Activated CD4-positive, alpha-beta T cell treated with anti-CD3 and anti-CD28 coated beads for 1 hour (primary cell): Measurements from ENCODE around the gene MCOLN1.
"Not testable (repeated sequence)": the region's sequence is repeated elsewhere in the genome, so short reads cannot be mapped to it uniquely, and the experiment has no call there.

ENCODE experiments used
- DNase-seq: peaks from one replicate; pipeline ENCODE4 v3.0.0-alpha.2; 2020

Gene MCOLN1

DNA sequence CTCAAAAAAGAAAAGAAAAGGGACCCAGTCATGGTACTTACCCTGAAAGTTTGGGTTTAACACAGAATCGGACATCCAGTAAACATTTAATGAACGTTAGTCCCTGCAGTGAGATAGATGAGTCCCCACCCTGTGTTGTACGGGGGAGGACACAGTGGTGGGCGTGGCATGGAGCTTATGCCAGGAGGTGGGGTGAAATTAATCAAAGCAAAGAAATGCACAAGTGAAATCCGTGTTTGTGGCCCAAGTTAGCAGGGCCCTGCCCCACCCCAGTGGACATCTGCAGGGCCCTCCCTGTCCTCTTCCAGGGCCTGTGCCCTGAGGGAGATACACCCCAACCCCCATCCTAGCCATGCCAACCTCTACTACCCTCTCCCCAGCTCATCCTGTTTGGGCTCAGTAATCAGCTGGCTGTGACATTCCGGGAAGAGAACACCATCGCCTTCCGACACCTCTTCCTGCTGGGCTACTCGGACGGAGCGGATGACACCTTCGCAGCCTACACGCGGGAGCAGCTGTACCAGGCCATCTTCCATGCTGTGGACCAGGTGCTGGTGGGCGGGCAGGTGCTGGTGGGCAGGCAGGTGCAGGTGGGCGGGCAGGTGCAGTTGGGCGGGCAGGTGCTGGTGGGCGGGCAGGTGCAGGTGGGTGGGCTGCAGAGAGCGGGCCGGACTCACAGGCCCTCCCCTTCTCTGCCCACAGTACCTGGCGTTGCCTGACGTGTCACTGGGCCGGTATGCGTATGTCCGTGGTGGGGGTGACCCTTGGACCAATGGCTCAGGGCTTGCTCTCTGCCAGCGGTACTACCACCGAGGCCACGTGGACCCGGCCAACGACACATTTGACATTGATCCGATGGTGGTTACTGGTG lies 3.9 kb downstream of the MCOLN1 start:
- DNase-seq = no peak

DNA sequence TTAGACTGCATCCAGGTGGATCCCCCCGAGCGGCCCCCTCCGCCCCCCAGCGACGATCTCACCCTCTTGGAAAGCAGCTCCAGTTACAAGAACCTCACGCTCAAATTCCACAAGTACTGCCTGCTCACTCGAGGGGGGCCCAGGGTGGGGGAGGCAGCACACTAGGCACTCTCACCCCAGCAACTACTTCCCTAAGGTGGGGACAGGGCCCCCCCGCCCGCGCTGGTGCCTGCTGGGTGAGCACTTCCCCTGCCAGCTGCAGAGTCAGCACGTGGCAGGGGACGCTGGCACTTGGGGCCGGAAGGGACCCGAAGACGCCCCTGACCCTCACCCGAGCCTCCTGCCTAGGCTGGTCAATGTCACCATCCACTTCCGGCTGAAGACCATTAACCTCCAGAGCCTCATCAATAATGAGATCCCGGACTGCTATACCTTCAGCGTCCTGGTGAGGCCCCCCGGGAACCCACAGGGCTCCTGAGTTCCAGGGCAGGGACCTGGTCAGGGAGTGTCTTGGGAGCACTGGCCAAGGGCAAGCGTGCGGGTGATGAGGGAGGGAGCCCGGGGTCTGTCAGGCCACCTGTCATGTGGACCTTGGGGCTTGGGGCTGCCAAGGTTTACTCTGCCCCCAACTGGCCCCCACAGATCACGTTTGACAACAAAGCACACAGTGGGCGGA lies 5.2 kb downstream of the MCOLN1 start:
- DNase-seq = no peak

DNA sequence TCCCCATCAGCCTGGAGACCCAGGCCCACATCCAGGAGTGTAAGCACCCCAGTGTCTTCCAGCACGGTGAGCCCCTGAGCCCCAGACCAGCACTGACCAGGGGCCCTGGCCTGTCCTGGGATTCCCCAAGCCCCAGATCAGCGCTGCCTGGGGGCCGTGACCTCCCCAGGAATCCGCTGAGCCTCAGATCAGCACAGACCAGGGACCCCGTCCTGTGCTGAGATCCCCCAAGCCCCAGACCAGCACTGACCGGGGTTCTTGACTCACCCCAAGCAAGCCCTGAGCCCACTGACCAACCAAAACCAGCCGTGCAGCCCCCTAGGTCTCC lies 5.7 kb downstream of the MCOLN1 start:
- DNase-seq = no peak

DNA sequence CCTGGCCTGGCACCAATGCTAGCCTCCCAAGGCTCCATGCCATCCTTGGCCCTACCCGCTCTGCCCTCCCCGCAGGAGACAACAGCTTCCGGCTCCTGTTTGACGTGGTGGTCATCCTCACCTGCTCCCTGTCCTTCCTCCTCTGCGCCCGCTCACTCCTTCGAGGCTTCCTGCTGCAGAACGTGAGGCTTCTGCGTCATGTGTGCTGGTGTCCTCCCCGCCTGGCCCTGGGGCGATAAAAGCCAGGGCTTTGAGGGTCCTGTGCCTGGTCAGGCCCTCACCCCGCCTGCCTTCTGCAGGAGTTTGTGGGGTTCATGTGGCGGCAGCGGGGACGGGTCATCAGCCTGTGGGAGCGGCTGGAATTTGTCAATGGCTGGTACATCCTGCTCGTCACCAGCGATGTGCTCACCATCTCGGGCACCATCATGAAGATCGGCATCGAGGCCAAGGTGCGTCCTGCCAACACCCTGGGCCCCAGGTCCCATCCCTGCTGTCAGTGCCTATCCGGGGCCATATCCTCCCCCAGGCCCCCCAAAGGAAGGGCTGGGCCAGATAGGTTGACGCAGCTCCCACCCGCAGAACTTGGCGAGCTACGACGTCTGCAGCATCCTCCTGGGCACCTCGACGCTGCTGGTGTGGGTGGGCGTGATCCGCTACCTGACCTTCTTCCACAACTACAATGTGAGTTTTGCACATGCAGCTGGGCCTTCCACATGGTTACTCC lies 6.3 kb downstream of the MCOLN1 start:
- no peak for DNase-seq

DNA sequence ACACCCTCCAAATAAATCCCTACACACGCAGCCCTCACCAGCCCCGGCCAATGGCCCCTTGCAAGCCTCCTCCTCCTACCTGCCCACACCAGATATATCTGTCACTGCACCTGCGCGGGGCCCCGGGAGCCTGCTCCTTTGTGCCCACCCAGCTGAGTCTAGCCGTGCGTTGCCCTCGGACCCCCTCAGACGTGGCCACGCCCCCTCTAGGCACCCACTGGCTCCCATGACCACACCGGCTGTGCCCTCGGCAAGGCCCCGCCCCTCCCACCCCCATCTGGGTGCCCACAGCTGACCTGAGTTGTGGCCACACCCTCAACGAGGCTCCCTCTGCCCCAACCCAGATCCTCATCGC lies 6.8 kb downstream of the MCOLN1 start:
- no peak for DNase-seq

DNA sequence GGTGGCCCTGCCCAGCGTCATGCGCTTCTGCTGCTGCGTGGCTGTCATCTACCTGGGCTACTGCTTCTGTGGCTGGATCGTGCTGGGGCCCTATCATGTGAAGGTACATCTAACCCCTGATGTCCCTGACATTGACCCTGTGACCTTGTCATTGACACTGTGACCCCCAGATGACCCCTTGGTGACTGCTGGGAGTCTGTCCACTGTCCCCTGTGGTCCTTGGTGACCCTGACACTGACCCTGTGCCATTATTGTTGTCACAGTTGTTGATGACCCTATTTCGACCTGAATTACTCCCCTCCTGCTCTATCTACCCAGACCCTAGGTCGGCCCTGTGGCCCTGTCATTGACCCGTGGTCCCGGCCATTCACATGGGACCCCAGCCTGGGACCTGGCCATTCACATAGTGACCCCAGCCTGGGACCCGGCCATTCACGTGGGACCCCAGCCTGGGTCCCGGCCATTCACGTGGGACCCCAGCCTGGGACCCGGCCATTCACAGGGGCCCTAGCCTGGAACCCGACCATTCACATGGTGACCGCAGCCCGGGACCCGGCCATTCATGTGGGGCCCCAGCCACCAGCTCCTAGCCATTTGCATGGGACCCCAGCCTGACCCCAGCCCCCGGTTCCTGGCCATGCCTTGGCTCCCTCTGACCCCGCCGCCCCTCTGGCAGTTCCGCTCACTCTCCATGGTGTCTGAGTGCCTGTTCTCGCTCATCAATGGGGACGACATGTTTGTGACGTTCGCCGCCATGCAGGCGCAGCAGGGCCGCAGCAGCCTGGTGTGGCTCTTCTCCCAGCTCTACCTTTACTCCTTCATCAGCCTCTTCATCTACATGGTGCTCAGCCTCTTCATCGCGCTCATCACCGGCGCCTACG lies 7.4 kb downstream of the MCOLN1 start:
- no peak for DNase-seq

DNA sequence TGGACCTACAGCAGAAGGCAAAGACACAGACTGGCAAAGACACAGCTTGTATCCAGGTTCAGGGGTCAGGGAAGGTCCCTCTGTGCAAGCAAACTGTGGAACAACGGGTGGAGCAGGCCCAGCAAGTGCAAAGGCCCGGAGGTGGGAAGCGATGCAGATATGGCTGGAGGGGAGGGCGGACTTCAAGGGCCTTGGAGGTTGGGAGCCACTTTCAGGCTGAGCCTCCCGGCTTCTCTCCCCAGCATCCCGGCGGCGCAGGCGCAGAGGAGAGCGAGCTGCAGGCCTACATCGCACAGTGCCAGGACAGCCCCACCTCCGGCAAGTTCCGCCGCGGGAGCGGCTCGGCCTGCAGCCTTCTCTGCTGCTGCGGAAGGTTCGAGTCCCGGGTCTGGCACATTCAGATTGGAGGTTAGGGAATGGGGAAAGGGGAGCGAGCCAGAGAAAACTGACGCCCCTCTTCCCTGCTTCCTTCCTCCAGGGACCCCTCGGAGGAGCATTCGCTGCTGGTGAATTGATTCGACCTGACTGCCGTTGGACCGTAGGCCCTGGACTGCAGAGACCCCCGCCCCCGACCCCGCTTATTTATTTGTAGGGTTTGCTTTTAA lies 11.0 kb downstream of the MCOLN1 start:
- no peak for DNase-seq

DNA sequence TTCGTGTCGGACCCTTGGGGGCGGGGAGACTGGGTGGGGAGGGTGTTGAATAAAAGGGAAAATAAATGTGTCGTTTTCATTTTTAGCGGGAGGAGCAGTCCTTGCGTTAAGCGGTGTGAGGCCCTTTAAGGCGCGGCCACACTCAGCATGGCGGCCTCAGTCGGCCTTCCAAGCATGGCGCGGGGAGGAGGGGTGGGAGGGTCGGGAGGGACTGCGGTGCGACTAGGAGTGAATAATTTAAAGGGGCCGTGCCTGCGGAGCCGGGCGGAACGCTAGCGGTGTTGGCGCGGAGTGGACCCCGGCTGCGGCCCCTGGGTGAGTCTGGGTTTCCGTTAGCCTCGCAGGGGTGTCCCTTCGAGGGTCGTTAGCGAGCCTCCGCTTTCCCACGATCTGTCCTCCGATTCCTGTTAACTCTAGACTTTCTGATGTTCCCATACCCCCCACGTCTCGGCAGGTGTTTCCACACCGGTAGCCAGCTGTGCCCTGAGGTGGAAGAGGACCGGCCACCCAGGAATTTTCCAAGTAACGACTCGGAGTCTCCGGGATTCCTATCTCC lies 11.6 kb downstream of the MCOLN1 start:
- peak; percentile 74 for DNase-seq

DNA sequence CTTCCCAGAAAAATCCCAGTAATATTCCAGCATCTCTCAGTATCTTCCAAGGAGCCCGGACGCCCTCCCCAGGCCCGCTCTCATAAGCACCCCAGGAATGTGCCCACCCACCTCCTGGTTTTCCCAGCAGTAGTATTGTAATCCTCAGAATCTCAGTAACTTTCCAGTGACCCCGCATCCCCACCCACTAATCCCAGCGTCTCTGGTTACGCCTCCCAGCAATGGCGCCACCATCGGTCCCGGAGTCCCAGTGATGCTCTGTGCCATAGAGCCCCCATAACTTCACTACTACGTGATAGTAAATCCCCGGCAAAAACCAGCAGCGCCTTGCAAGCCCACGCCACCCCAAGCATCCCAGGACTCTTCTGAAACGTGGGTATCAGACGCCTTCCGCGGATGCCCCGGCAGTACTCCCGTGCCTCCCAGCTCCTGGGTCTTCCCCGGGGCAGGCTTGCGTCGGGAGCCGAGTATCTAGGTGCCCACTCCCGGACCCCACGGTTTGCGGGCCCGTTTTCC lies 12.2 kb downstream of the MCOLN1 start:
- no peak for DNase-seq

DNA sequence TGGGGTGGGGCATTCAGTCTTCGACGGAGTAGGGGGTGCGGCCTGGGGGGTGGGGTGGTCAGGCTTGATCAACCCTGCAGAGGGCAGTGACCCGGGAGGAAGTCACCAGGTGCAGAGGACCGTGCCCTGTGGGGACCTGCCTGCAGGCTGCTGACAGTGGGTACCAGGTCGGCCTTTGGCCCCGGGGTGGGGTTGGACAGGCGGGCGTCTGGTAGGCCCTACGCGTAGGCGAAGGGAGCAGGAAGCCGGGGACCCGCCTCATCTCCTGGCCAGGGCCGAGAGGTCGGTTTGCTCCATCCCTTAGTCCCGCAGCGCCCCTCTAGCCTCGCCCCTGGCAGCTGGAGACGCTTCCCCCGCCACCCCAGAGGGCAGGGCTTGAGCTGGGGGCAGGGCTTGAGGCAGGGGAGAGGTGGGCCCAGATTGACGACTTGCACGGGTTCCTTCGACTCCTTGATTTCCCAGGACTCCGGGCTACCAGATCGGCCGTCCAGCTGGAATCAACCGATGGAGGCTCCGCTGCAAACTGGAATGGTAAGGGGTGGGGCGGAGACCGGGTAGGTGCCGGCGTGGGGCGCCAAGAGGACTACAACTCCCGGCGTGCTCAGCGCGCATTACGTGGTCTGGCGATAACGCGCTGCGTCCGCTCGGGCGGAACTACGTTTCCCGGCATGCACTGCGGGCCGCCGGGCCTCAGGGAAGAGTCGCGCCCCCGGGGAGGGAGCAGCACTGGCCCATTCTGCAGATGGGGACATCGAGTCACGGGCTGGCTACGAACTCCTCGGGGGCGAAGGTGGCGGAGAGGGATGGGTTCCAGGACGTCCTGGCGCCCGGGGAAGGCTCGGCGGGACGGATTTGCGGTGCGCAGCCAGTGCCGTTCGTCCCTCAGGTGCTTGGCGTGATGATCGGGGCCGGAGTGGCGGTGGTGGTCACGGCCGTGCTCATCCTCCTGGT lies 12.9 kb downstream of the MCOLN1 start, which contains the start of gene PNPLA6:
Gene PNPLA6 (plus strand): TSS at position 671 of the 951 bp plus-strand sequence. CDS start 72 bp downstream, at position 743.
- peak; percentile 89 for DNase-seq

DNA sequence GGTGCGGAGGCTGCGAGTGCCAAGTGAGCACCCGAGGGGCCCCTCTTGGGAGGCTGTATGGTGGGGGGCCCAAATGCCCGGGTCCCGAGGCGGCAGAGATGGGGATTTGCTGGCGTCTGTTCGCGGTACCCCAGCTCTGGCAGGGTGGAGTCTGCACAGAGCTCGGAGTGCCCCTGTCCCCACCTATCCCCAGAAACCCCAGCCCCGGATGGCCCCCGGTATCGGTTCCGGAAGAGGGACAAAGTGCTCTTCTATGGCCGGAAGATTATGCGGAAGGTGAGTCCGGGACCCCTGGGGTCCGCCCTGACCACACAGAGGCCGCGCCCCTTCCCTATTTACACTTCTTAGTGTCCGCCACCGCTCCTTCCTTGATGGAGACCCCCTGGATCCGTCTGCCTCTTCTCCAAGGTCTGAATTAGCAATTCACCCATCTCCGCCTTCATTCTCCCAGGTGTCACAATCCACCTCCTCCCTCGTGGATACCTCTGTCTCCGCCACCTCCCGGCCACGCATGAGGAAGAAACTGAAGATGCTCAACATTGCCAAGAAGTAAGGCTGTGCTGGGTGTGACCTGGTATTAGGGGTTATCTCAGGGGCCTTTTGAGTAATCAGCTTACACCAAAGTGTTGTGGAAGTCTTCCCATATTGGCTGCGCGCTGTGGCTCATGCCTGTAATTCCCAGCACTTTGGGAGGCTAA lies 13.7 kb downstream of the MCOLN1 start:
- DNase-seq = no peak

DNA sequence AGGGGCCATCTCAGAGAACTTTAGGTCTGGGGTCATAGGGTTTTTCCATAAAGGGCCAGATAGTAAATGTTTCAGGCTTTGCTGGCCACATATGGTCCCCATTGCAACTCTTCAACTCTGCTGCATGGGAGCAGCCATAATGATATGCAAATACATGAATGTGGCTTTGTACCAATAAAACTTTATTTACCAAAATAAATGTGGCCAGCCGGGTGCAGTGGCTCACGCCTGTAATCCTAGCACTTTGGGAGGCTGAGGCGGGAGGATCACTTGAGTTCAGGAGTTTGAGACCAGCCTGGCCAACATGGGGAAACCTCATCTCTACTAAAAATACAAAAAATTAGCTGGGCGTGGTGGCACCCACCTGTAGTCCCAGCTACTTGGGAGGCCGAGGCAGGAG lies 16.6 kb downstream of the MCOLN1 start:
- DNase-seq = not testable (repeated sequence)

DNA sequence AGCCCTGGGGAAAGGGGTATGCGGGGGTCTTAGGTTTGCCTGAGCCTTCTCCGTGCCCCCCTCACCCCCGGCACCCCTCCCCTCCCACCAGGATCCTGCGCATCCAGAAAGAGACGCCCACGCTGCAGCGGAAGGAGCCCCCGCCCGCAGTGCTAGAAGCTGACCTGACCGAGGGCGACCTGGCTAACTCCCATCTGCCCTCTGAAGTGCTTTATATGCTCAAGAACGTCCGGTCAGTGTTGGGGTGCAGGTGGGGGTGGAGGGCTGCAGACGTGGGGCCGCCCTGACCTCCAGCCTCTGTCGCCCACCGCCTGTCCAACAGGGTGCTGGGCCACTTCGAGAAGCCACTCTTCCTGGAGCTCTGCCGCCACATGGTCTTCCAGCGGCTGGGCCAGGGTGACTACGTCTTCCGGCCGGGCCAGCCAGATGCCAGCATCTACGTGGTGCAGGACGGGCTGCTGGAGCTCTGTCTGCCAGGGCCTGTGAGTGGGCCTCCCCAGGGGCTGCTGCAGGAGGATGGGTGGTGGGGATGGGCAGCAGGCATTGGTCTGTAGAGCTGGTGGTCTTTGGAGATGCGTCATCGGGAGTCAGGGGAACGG lies 17.5 kb downstream of the MCOLN1 start:
- no peak for DNase-seq

DNA sequence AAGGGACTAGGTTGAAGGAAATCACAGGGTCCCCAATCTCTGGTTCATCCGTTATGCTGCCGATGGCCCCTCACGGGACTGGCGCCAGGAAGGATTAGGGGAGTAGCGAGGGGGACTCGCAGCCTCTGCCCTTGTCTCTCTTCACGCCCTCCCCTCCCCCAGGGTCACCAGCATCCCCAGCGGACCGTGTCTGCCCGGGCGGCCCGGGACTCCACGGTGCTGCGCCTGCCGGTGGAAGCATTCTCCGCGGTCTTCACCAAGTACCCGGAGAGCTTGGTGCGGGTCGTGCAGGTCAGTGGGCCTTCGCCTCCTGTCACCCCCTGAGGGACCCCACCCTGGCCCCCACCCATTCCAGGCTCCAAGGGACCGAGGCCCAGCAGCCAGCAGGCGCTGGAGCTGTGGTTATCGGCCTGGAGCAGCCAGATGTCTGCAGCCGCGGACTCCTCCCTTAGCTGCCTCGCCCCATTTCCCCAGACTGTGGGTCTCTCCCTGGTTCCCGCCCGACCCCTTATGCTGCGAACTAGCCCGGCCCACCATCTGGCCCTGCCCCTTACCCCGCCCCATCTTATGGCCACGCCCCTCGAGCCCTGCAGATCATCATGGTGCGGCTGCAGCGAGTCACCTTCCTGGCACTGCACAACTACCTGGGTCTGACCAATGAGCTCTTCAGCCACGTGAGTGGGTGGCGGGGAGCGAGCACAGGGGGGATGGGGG lies 18.5 kb downstream of the MCOLN1 start:
- no peak for DNase-seq

DNA sequence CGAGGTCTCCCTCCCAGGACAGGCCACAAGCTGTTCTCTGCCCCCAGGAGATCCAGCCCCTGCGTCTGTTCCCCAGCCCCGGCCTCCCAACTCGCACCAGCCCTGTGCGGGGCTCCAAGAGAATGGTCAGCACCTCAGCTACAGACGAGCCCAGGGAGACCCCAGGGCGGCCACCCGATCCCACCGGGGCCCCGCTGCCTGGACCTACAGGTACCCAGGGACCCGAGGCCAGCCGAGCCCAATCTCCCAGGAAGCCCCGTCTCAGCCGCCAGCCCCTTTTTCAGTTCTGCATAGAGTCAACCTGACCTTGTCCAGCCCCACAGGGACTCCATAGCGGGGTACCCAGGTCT lies 19.0 kb downstream of the MCOLN1 start:
- DNase-seq = no peak

DNA sequence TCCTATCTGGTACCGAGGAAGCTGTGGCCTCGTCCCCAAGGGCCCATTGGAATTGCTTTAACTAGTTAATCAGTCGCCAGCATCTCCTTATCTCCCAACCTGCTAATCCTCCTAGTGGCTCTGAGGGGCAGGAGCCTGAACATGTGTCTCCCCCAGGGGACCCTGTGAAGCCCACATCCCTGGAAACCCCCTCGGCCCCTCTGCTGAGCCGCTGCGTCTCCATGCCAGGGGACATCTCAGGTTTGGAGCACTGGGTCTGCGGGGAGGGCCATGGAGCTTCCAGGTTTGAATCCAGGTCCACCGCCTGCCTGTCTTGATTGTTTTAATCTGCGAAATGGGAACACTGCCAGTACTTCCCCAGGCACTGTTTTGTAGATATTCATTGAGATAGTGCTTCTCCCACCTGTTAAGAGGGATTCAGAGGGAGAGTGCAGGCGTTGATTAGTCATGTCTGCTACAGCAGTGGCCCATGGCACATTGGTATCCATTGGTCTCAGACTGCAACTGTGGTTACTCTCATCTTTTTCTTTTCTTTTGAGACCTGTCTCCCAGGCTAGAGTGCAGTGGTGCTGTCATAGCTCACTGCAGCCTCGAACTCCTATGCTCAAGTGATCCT lies 19.5 kb downstream of the MCOLN1 start:
- no peak for DNase-seq

DNA sequence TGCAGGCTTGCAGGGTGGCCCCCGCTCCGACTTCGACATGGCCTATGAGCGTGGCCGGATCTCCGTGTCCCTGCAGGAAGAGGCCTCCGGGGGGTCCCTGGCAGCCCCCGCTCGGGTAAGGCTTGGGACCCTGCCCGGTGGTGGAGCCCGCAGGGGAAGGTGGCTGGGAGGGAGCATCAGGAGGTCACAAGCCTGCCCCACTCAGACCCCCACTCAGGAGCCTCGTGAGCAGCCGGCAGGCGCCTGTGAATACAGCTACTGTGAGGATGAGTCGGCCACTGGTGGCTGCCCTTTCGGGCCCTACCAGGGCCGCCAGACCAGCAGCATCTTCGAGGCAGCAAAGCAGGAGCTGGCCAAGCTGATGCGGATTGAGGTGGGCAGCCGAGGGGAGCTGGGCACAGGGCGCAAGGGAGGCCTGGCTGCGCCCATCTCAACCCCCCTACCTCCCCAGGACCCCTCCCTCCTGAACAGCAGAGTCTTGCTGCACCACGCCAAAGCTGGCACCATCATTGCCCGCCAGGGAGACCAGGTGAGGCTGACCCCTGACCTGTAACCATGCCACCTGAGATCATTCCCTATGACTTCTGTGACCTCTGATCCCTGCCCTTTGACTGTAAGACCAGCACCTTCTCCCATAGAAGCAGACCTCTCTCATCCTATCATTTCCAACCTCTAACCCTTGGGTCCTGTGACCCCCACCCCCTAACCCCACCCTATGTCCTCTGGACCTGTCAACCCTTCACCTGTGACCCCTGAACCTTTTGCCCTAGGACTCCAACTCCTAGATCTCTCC lies 20.3 kb downstream of the MCOLN1 start:
- no peak for DNase-seq

DNA sequence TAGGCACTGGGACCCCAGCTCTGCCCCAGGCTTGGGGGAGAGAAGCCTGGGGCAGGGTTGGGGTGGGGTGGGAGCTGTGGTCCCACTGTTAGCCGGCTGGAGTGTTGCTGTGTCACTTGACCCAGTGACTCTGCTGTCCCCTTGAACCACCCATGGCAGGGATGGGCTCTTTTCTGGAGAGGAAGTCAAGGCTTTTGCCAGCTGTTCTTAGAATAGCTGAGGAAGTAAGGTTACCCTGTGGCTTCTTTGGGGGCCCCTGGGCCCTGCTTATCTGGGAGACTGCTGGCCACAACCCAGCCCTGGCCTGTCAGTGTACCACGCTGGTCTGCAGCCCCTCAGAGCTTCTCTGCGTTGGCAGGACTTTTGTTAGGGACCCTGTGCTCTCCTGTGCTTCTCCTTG lies 22.2 kb downstream of the MCOLN1 start:
- DNase-seq = no peak
